Keratinocyte (primary cell): ENCODE measurements around the gene DNAJB5.

Source experiments
- CTCF ChIP-seq, 3 experiments: IDR thresholded peaks in 1 of 3; conservative IDR thresholded peaks in 1 of 3; optimal IDR thresholded peaks in 1 of 3; 2 replicates in 2 of 3; 3 replicates in 1 of 3; pipeline versions ENCODE3 to v1.5.1; 2011; ENCODE audit warnings: low read length in 3 of 3, mild to moderate bottlenecking in 3 of 3, moderate library complexity in 2 of 3, control low read depth in 1 of 3, inconsistent platforms in 1 of 3; ENCODE audit not compliant: insufficient read depth in 2 of 3; ENCODE audit errors: extremely low read depth in 1 of 3
- EZH2 ChIP-seq: IDR thresholded peaks from one replicate; pipeline ENCODE4 v1.6.1; 2012; ENCODE audit warnings: inconsistent platforms, mild to moderate bottlenecking, low read length, moderate library complexity

DNA sequence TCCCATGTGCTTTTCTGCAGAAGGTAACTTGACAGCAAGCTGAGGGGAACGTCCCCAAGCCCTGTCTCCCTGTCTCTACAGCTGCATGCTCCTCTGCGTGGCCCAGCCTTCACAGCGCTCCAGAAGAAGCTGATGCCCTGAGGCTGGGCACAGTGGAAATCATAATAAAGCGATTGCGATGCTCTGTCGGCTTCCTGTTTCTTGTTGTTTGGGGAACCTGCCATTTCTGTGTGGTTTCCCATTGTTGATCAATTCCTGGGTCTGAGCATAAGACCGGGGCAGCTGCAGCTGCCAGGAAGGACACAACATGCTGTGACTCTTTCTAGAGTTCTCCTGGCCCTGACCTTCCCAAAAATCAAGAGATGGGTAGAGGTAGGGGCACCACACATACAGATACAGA lies 7.2 kb upstream of the DNAJB5 start:
- TF ChIP-seq EZH2 (no peak), CTCF (optimal IDR thresholded peaks at IDR 0.05 in 1 of 3, IDR thresholded peaks at IDR 0.05 in 1 of 3, conservative IDR thresholded peaks at IDR 0.05 in 1 of 3; ENCODE audit: extremely low read depth in 1 of 3, insufficient read depth in 2 of 3, low read length in 3 of 3) (no peak)
